Measurements from ENCODE around the gene PDC. TPM values are rescaled to one million over a fixed set of nuclear protein-coding genes. Genes with fewer than 3 reads are reported as not detected.
A peak's percentile ranks its signal among the peaks of the same experiment; 100 is the strongest.

PDC gene
- total and polyA plus RNA-seq, 10 of the 15 experiments (the other 5 are each of a cell fraction or from before 2014, with no cell fraction given): 0.11 TPM; not detected in 9

- TF ChIP-seq ZNF622 (IDR thresholded peaks at IDR 0.05): no peak
- 0 out of 2 replicates have a peak, but pooled peaks have one; percentile 15 for TF ChIP-seq CREM (IDR thresholded peaks at IDR 0.05; ENCODE audit: low read depth)
- no peak for TF ChIP-seq YY1 (IDR thresholded peaks at IDR 0.05; ENCODE audit: low read depth, low read length)
- no peak for TF ChIP-seq ZBED1 (IDR thresholded peaks at IDR 0.05; ENCODE audit: borderline replicate concordance)
- TF ChIP-seq CREB1 (IDR thresholded peaks at IDR 0.05; ENCODE audit: low read depth): no peak
- no peak for TF ChIP-seq YBX1 (IDR thresholded peaks at IDR 0.05)
- no peak for TF ChIP-seq NBN (IDR thresholded peaks at IDR 0.05)
- no peak for TF ChIP-seq E4F1 (IDR thresholded peaks at IDR 0.05; ENCODE audit: borderline replicate concordance, partially characterized antibody)
- 0 out of 2 replicates have a peak, but pooled peaks have one; percentile 15 for TF ChIP-seq ATF2 (IDR thresholded peaks at IDR 0.05; ENCODE audit: low read length)
- no peak for TF ChIP-seq TAF1 (IDR thresholded peaks at IDR 0.05; ENCODE audit: borderline replicate concordance, low read depth, low read length)
- no peak for TF ChIP-seq ZBTB40 (IDR thresholded peaks at IDR 0.05; ENCODE audit: borderline replicate concordance)
- TF ChIP-seq JUNB (IDR thresholded peaks at IDR 0.05): peak; percentile 83
Observed at GRCh38 chr1:186443638-186444037, 17.3 kb downstream of the PDC start (continued).
